Stimulated activated CD4-positive, alpha-beta T cell treated with anti-CD3 and anti-CD28 coated beads, TNF-alpha, amount 100 ng/mL, for 48 hours (primary cell): ENCODE results near the gene CYRIA.

Experiments
- DNase-seq, 3 donors: peaks; one replicate each; pipeline ENCODE4 v3.0.0-alpha.2; 2020; ENCODE audit warnings: low read depth in 3 of 3

CYRIA gene

GRCh38 chr2:16665748-16666448, at the start of gene CYRIA:
Gene CYRIA (minus strand): TSS chr2:16665834. CDS start chr2:16588119, 77,715 bp downstream.
- peak; percentile 14 to 53 (median 18) for DNase-seq

GRCh38 chr2:16713011-16713423, 47.4 kb upstream of the CYRIA start:
- no peak for DNase-seq

GRCh38 chr2:16709769-16710168, 44.1 kb upstream of the CYRIA start:
- DNase-seq: no peak

- DNase-seq: no peak
Measured at GRCh38 chr2:16708173-16708572, 42.5 kb upstream of the CYRIA start.

GRCh38 chr2:16707014-16707623, 41.5 kb upstream of the CYRIA start:
- no peak for DNase-seq

GRCh38 chr2:16700551-16701259, 35.1 kb upstream of the CYRIA start:
- DNase-seq: no peak

GRCh38 chr2:16693854-16694253, 28.2 kb upstream of the CYRIA start:
- no peak for DNase-seq

GRCh38 chr2:16691261-16691660, 25.6 kb upstream of the CYRIA start:
- no peak for DNase-seq

GRCh38 chr2:16687955-16688354, 22.3 kb upstream of the CYRIA start:
- DNase-seq: no peak

- DNase-seq: no peak
Measured at GRCh38 chr2:16687222-16687621, 21.6 kb upstream of the CYRIA start.

- no peak for DNase-seq
Measured at GRCh38 chr2:16686641-16687040, 21.0 kb upstream of the CYRIA start.

- DNase-seq: no peak
Measured at GRCh38 chr2:16685340-16685715, 19.7 kb upstream of the CYRIA start.

- no peak for DNase-seq
Measured at GRCh38 chr2:16684676-16685339, 19.2 kb upstream of the CYRIA start.

GRCh38 chr2:16683576-16683975, 17.9 kb upstream of the CYRIA start:
- DNase-seq: no peak

- DNase-seq: no peak
Measured at GRCh38 chr2:16682431-16683118, 16.9 kb upstream of the CYRIA start.

GRCh38 chr2:16680781-16681180, 15.1 kb upstream of the CYRIA start:
- no peak for DNase-seq

GRCh38 chr2:16680304-16680703, 14.7 kb upstream of the CYRIA start:
- DNase-seq: no peak

GRCh38 chr2:16678964-16679363, 13.3 kb upstream of the CYRIA start:
- no peak for DNase-seq

- no peak for DNase-seq
Measured at GRCh38 chr2:16677875-16678274, 12.2 kb upstream of the CYRIA start.

- DNase-seq: no peak
Measured at GRCh38 chr2:16675781-16676180, 10.1 kb upstream of the CYRIA start.

- DNase-seq: no peak
Measured at GRCh38 chr2:16674154-16674553, 8.5 kb upstream of the CYRIA start.

- DNase-seq: no peak
Measured at GRCh38 chr2:16671760-16672159, 6.1 kb upstream of the CYRIA start.
